Lower leg skin (tissue), 4 donors: ENCODE data around the gene STAT2. TPM values are rescaled to one million over a fixed set of nuclear protein-coding genes. Genes with fewer than 3 reads are reported as not detected.

ENCODE experiments used
- DNase-seq, 2 donors: peaks; one replicate each; pipeline ENCODE4 v3.0.0-alpha.2; 2019; ENCODE audit warnings: low spot score in 2 of 2
- H3K4me3 ChIP-seq: fragments of 200-600 bp; sonication (generic); 2 replicates; pipeline ENCODE4 v1.5.1; 2017; ENCODE audit warnings: mild to moderate bottlenecking, low read depth; ENCODE audit not compliant: poor library complexity, severe bottlenecking
- POLR2A ChIP-seq, 2 donors: fragments of 450-650 bp; IDR thresholded peaks; one replicate each; pipeline ENCODE4 v1.6.1; 2016 to 2017; ENCODE audit warnings: antibody characterized with exemption in 2 of 2, mild to moderate bottlenecking in 1 of 2, moderate library complexity in 1 of 2
- WGBS, 2 donors: methylation state at CpG; one replicate each; pipeline ENCODE4 v1.1.5; 2018; 5-methylcytosine and 5-hydroxymethylcytosine counted together
- intact Hi-C: fragments of 100-400 bp; cut with DNase I; formaldehyde crosslinking; loops from one replicate; pipeline ENCODE4 v1.15.0; 2023; ENCODE audit warnings: low total_unique reads
- total RNA-seq, 4 donors: library from RNA; depleted of rRNA; stranded (reverse); fragments of >200 nt; gene quantifications; one replicate each; pipeline ENCODE4 v1.1.0, GENCODE V29; 2016
- TF ChIP-seq, protein P1 (sequence below), 3 donors: fragments of 450-650 bp; IDR thresholded peaks; one replicate each; pipeline ENCODE4 v1.5.1; 2016; ENCODE audit warnings: antibody characterized with exemption in 3 of 3, mild to moderate bottlenecking in 3 of 3, moderate library complexity in 2 of 3

The STAT2 gene
- total RNA-seq, 4 donors from 2014 or later, result 60.8 to 98.4 (median 92.5) TPM

GRCh38 chr12:56377989-56378316 is 18.0 kb upstream of the STAT2 start:
- DNase-seq, result no peak
- TF ChIP-seq POLR2A (IDR thresholded peaks at IDR 0.05), result no peak
- TF ChIP-seq, protein P1, sequence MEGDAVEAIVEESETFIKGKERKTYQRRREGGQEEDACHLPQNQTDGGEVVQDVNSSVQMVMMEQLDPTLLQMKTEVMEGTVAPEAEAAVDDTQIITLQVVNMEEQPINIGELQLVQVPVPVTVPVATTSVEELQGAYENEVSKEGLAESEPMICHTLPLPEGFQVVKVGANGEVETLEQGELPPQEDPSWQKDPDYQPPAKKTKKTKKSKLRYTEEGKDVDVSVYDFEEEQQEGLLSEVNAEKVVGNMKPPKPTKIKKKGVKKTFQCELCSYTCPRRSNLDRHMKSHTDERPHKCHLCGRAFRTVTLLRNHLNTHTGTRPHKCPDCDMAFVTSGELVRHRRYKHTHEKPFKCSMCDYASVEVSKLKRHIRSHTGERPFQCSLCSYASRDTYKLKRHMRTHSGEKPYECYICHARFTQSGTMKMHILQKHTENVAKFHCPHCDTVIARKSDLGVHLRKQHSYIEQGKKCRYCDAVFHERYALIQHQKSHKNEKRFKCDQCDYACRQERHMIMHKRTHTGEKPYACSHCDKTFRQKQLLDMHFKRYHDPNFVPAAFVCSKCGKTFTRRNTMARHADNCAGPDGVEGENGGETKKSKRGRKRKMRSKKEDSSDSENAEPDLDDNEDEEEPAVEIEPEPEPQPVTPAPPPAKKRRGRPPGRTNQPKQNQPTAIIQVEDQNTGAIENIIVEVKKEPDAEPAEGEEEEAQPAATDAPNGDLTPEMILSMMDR (IDR thresholded peaks at IDR 0.05), result no peak
- WGBS, 2 donors, result 49 to 61% methylated on average over 1 of the region's 1 CpG
- intact Hi-C loops, result no loop called here
- no peak overlapping the region for H3K4me3 ChIP-seq

DNA sequence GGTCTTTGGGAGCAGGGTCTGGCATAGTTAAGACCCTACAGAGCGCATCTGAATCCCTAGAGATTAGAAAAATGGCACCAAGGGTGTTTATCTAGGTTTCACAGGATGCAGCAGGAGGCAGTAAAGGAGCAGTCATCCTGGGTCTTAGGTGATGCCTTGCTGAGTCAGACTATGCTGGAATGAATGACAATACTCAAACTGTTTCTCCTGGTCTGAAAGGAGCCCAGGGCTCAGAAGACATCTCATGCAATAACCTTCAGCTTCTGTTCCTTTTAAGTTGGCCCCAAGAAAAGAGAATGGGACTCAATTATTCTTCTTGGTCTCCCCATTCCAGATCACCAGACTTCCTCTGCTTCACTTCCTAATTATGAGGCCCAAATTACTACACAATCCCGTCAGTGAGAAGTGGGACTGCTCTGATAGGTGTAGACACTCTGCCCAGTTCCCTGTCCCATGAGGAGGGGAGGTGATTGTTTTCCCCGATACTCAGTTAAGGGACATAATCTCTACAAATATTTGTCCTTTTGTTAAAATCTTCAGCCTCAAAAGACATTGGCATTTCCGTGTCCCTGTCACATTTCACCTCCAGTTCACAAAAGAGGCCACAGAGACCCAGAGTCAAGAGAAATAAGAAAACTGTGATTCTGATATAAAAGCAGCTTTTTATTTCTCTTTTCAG is 17.5 kb upstream of the STAT2 start:
- DNase-seq, result no peak
- intact Hi-C loops, result no loop called here
- no peak overlapping the region for H3K4me3 ChIP-seq
- no peak for TF ChIP-seq POLR2A (IDR thresholded peaks at IDR 0.05)
- TF ChIP-seq, protein P1 (IDR thresholded peaks at IDR 0.05), result no peak
- 72 to 84% methylated on average over 4 of the region's 4 CpGs for WGBS, 2 donors

DNA sequence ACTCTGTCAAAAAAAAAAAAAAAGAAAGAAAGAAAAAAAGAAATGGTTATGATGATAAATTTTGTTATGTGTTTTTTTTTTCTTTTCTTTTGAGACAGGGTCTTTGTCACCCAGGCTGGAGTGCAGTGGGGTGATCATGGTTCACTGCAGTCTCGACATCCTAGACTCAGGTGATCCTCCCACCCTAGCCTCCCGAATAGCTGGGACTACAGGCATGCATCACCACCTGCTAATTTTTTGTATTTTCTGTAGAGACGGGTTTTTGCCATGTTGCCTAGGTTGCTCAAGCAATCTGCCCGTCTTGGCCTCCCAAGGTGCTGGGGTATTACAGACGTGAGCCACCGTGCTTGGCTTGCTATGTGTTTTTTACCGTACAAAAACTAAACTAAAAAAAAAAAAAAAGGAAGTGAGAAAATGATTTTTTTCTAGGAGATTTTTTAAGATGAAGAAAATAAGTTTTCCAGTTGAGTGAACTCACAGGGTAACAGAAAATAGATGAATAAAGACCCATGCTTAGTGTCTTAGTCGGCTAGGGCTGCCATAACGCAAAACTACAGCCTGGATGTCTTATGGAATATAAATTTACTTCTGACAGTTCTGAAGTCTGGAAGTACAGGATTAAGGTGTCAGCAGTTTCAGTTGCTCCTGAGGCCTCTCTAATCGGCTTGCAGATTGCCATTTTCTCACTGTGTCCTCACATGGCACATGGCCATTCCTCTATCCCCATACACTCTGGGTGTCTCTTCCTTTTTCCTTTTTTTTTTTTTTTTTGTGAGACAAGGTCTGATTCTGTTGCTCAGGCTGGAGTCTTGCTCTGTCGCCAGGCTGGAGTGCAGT is 15.9 kb upstream of the STAT2 start:
- 75 to 77% methylated on average over 11 of the region's 11 CpGs for WGBS, 2 donors
- TF ChIP-seq POLR2A (IDR thresholded peaks at IDR 0.05), result no peak
- TF ChIP-seq, protein P1 (IDR thresholded peaks at IDR 0.05), result no peak
- peak in 1 of 2 donors; percentile 43 for DNase-seq
- no peak overlapping the region for H3K4me3 ChIP-seq
- intact Hi-C loops, result no loop called here

- intact Hi-C loops, result no loop called here
- TF ChIP-seq POLR2A (IDR thresholded peaks at IDR 0.05), result no peak
- TF ChIP-seq, protein P1 (IDR thresholded peaks at IDR 0.05), result no peak
These were observed 15.1 kb upstream of the STAT2 start for GRCh38 chr12:56374726-56375597.

DNA sequence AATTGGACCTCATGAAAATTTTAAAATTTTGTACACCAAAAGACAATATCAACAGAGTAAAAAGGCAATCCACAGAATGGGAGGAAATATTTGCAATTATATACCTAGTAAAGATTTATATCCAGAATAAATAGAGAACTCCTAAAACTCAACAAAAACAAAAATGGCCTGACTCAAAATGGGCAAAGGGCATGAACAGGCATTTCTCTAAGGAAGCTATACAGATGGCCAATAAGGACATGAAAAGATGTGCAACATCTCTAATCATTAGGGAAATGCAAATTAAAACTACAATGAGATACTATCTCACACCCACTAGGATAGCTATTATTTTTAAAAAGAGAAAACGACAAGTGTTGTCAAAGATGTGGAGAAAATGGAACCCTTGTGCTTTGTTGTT is 13.6 kb upstream of the STAT2 start:
- no peak for DNase-seq
- intact Hi-C loops, result no loop called here
- TF ChIP-seq, protein P1 (IDR thresholded peaks at IDR 0.05), result no peak
- no peak for TF ChIP-seq POLR2A (IDR thresholded peaks at IDR 0.05)
- WGBS, 2 donors, result 91 to 97% methylated on average over 1 of the region's 1 CpG
- H3K4me3 ChIP-seq, result no peak overlapping the region

More at GRCh38 chr12:56374726-56375597, 15.1 kb upstream of the STAT2 start:
- no peak overlapping the region for H3K4me3 ChIP-seq
- DNase-seq, result peak in 1 of 2 donors; percentile 20
- 79 to 84% methylated on average over 7 of the region's 7 CpGs for WGBS, 2 donors
